ENCODE measurements around the gene DGKI.

- TF ChIP-seq, protein P1, sequence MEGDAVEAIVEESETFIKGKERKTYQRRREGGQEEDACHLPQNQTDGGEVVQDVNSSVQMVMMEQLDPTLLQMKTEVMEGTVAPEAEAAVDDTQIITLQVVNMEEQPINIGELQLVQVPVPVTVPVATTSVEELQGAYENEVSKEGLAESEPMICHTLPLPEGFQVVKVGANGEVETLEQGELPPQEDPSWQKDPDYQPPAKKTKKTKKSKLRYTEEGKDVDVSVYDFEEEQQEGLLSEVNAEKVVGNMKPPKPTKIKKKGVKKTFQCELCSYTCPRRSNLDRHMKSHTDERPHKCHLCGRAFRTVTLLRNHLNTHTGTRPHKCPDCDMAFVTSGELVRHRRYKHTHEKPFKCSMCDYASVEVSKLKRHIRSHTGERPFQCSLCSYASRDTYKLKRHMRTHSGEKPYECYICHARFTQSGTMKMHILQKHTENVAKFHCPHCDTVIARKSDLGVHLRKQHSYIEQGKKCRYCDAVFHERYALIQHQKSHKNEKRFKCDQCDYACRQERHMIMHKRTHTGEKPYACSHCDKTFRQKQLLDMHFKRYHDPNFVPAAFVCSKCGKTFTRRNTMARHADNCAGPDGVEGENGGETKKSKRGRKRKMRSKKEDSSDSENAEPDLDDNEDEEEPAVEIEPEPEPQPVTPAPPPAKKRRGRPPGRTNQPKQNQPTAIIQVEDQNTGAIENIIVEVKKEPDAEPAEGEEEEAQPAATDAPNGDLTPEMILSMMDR (IDR thresholded peaks at IDR 0.05) = no peak
- peak in 1 of 2 donors; percentile 42 for TF ChIP-seq POLR2A (IDR thresholded peaks at IDR 0.05)
These were observed 255.3 kb downstream of the DGKI start for GRCh38 chr7:137591421-137591837.

Data from thyroid gland (tissue), 4 donors.